ENCODE data around the gene UQCC5. TPM values are rescaled to one million over a fixed set of nuclear protein-coding genes. Genes with fewer than 3 reads are reported as not detected.

The UQCC5 gene
- total RNA-seq, 1 experiment from 2014 or later: 37.8 TPM

- ChIA-PET POLR2A (no interaction called here), CTCF (no interaction called here)
- Mint-ChIP-seq H3K9me3 (no peaks in the 10 kb centered on the region), H3K36me3 (no peaks in the 10 kb centered on the region), H3K27me3 (ENCODE audit: low read depth) (no peaks in the 10 kb centered on the region), H3K27ac (peak overlapping the region; percentile 86), H3K4me3 (peak overlapping the region; percentile 85), H3K4me1 (peaks cover 45% of the 10 kb centered on the region)
- ATAC-seq: peak; percentile 0; the same call in 1 of the 2 replicates
- peak; percentile 49 for DNase-seq (ENCODE audit: low spot score)
- TF ChIP-seq HMGXB4 (CRISPR knock-in tag; IDR thresholded peaks at IDR 0.05) (0 out of 2 replicates have a peak, but pooled peaks have one; percentile 53), CREM (CRISPR knock-in tag; IDR thresholded peaks at IDR 0.05) (0 out of 2 replicates have a peak, but pooled peaks have one; percentile 2), MXD4 (CRISPR knock-in tag; IDR thresholded peaks at IDR 0.05; ENCODE audit: borderline replicate concordance) (no peak), KAT7 (CRISPR knock-in tag; IDR thresholded peaks at IDR 0.05; ENCODE audit: borderline replicate concordance) (0 out of 2 replicates have a peak, but pooled peaks have one; percentile 54)
Measured at GRCh38 chr3:52534281-52535183, 1.9 kb upstream of the UQCC5 start.

GRCh38 chr3:52535411-52536111, 844 bp upstream of the UQCC5 start:
- Mint-ChIP-seq H3K27ac (peak overlapping the region; percentile 68; the same call in 1 of the 2 replicates), H3K4me1 (peaks cover 47% of the 10 kb centered on the region), H3K36me3 (peaks cover 5% of the 10 kb centered on the region), H3K9me3 (no peaks in the 10 kb centered on the region), H3K27me3 (ENCODE audit: low read depth) (no peaks in the 10 kb centered on the region), H3K4me3 (peak overlapping the region; percentile 98)
- ChIA-PET POLR2A (interaction anchor here (0.9 to 1.0 kb wide), 2 partner anchors 16 to 218 kb away, joined by 3 read pairs; no protein-coding TSS in a partner anchor), CTCF (interaction anchor here (0.7 to 1.4 kb wide), 9 partner anchors 16 to 257 kb away, joined by 3 to 7 read pairs (median 3); no protein-coding TSS in a partner anchor)
- ATAC-seq: no peak
- no peak for DNase-seq (ENCODE audit: low spot score)
- no peak for TF ChIP-seq CTCF (IDR thresholded peaks at IDR 0.05)

GRCh38 chr3:52536112-52536368, 365 bp upstream of the UQCC5 start:
- H3K36me3 Mint-ChIP-seq: peaks cover 10% of the 10 kb centered on the region
- ATAC-seq: no peak
- TF ChIP-seq ZMAT4 (CRISPR knock-in tag; IDR thresholded peaks at IDR 0.05) (no peak), ZBTB21 (CRISPR knock-in tag; IDR thresholded peaks at IDR 0.05; ENCODE audit: borderline replicate concordance) (no peak), GRHL2 (CRISPR knock-in tag; IDR thresholded peaks at IDR 0.05; ENCODE audit: insufficient replicate concordance, severe bottlenecking) (no peak)
- H3K4me1 Mint-ChIP-seq: peaks cover 48% of the 10 kb centered on the region
- POLR2A ChIA-PET: interaction anchor here (0.6 to 1.0 kb wide), 3 partner anchors 16 to 218 kb away, joined by 3 to 4 read pairs (median 3); no protein-coding TSS in a partner anchor
- peak overlapping the region; percentile 98 for H3K4me3 Mint-ChIP-seq
- DNase-seq (ENCODE audit: low spot score): no peak
- no peaks in the 10 kb centered on the region for H3K27me3 Mint-ChIP-seq (ENCODE audit: low read depth)
- CTCF ChIA-PET: interaction anchor here (0.7 to 1.4 kb wide), 9 partner anchors 16 to 256 kb away, joined by 3 to 7 read pairs (median 3); no protein-coding TSS in a partner anchor
- peak overlapping the region; percentile 53; the same call in 1 of the 2 replicates for H3K27ac Mint-ChIP-seq
- no peaks in the 10 kb centered on the region for H3K9me3 Mint-ChIP-seq

- no peak for ATAC-seq
- ChIA-PET CTCF (interaction anchor here (1.4 kb wide), 1 partner anchor 20 kb away, joined by 3 read pairs; no protein-coding TSS in a partner anchor), POLR2A (no interaction called here)
- no peaks in the 10 kb centered on the region for H3K9me3 Mint-ChIP-seq
- H3K27ac Mint-ChIP-seq: peak overlapping the region; percentile 99
- no peaks in the 10 kb centered on the region for H3K27me3 Mint-ChIP-seq (ENCODE audit: low read depth)
- peaks cover 19% of the 10 kb centered on the region for H3K36me3 Mint-ChIP-seq
- TF ChIP-seq CBFB (CRISPR knock-in tag; IDR thresholded peaks at IDR 0.05; ENCODE audit: low read depth): 0 out of 2 replicates have a peak, but pooled peaks have one; percentile 7
- TF ChIP-seq ERG (CRISPR knock-in tag; IDR thresholded peaks at IDR 0.05): no peak
- H3K4me3 Mint-ChIP-seq: peak overlapping the region; percentile 98
- DNase-seq (ENCODE audit: low spot score): no peak
- peaks cover 48% of the 10 kb centered on the region for H3K4me1 Mint-ChIP-seq
Measured at GRCh38 chr3:52537165-52537620, 788 bp downstream of the UQCC5 start.
